GM06990 (cell line): ENCODE results near the gene CD3G.
"Not testable (repeated sequence)": the region's sequence is repeated elsewhere in the genome, so short reads cannot be mapped to it uniquely, and the experiment has no call there.

Experiments used
- DNase-seq: peaks from one replicate; pipeline ENCODE4 v3.0.0-alpha.2; 2011; ENCODE audit not compliant: insufficient read length; ENCODE audit errors: extremely low read depth
- H3K27me3 ChIP-seq: replicated peaks from 2 replicates; pipeline ENCODE4 v1.6.0; 2011; ENCODE audit warnings: low read length; ENCODE audit not compliant: control insufficient read depth, insufficient read depth
- H3K36me3 ChIP-seq: 2 replicates; pipeline ENCODE4 v1.5.1; 2011; ENCODE audit warnings: low read length; ENCODE audit not compliant: control insufficient read depth, insufficient read depth
- H3K4me3 ChIP-seq: replicated peaks from 2 replicates; pipeline ENCODE4 v1.5.1; 2011; ENCODE audit warnings: low read depth, mild to moderate bottlenecking, control low read depth, low read length
- TF ChIP-seq, protein P1 (sequence below): IDR thresholded peaks from 2 replicates; pipeline ENCODE4 v1.5.1; 2011; ENCODE audit warnings: low read length, control low read depth, mild to moderate bottlenecking, inconsistent platforms; ENCODE audit not compliant: insufficient read depth, poor library complexity, severe bottlenecking

CD3G gene

DNA sequence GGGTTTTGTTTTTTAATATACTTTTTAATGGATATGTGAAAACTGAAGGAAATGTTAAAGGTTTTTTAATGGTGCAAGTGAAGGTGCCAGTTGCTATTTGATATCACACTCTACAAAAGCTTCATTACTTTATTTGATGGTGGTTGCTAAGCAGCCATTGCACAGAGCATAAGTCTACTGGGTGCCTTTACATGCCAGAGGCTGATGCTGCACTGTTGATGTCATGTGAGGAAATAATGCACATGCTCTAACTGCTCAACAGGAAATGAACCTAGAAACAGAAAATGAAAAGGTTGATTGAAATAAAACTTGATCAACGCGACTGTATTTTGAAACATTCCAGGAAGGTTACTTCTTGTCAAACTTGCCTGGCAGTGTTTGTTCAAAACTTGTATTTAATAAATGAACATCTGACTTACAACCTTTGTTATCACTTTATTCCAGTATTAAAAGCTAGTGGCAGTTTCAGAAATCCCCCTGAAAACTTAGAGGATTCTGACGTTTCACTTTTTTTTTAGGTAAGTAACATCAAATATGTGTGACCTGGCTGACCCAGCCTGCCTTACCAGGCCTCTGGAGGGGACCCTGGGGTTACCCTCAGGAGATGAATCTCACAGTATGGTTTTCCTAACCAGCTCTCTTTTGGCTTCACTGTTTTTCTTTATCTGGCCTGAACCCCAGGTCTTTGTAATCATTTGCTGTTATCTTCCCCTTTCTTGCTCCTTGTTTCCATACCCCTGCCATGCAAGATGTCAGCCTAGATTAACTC is 54.8 kb downstream of the CD3G start:
- peaks cover 3% of the 10 kb centered on the region; the same call in 1 of the 2 replicates for H3K36me3 ChIP-seq
- TF ChIP-seq, protein P1, sequence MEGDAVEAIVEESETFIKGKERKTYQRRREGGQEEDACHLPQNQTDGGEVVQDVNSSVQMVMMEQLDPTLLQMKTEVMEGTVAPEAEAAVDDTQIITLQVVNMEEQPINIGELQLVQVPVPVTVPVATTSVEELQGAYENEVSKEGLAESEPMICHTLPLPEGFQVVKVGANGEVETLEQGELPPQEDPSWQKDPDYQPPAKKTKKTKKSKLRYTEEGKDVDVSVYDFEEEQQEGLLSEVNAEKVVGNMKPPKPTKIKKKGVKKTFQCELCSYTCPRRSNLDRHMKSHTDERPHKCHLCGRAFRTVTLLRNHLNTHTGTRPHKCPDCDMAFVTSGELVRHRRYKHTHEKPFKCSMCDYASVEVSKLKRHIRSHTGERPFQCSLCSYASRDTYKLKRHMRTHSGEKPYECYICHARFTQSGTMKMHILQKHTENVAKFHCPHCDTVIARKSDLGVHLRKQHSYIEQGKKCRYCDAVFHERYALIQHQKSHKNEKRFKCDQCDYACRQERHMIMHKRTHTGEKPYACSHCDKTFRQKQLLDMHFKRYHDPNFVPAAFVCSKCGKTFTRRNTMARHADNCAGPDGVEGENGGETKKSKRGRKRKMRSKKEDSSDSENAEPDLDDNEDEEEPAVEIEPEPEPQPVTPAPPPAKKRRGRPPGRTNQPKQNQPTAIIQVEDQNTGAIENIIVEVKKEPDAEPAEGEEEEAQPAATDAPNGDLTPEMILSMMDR = no peak
- no peaks in the 10 kb centered on the region for H3K27me3 ChIP-seq
- no peak overlapping the region for H3K4me3 ChIP-seq
- DNase-seq = no peak

DNA sequence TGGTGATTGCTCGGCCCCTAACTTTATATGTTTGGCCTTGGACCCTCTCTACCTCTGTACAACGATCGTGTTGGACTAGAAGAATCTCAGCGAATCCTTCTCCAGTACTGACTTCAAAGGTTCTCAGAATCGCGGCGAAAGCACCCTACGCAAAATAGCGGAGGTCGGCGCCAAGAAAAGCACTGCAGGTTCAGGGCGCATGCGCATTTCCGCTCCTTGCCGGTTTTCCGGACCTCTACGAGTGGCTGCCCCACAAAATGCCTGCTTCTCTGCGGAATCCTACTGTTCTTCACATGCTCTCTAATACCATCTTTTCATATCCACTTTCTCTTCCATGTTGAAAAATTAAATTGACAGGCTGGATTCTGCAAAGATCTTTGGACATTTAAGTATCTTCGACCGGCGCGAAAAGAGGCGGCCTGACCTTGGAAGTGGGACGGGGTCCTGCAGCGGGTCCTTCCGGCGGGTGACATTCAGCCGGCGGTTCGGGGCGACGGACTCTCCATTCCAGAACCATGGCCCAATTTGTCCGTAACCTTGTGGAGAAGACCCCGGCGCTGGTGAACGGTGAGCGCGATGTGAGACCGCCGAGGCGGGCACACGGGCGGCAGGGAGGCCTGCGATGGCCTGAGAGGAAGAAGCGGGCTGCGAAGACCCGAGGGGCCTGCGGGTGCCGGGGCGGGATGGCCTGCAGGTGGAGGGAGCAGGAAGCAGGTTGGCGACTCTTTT is 57.2 kb downstream of the CD3G start, which contains the start of gene ATP5MG:
ATP5MG (plus strand) TSS at position 456 of the 729 bp plus-strand sequence; CDS start at position 516, 60 bp downstream.
- no peaks in the 10 kb centered on the region; the same call in 1 of the 2 replicates for H3K36me3 ChIP-seq

DNA sequence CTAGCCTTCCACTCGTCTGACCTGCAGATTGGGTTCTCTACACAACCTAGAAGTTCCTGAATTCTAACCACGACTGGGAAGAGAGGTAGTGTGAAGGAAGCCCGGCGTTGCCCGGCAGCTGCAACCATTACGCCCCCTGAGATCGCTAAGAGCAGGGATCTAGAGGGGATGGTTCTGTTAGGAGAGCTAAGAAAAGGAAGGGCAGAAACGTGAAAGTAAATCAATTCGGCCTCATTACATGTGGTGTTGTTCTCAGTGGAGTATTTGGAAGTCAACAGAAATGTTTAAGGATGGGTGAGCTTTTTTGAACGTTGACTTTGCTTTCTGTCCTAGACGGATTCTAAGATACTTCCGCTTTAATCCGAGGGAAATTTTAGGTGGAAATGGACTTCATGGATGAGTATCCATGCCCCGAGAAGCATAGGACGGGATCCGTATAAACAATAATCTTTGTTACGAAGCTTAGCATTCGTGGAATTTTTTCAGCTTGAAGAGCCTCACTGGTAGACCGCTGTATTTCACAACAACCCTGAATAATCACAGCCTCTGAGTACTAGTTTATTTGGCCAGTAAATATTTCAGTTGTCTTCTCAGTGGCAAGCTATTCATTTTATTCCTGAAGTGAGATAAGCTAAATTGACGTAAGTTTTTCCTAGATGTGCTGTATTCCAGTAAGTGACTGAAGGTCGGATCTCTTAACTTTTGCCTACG is 57.9 kb downstream of the CD3G start:
- H3K27me3 ChIP-seq = no peaks in the 10 kb centered on the region
- H3K4me3 ChIP-seq = peak overlapping the region; percentile 83
- no peak for DNase-seq
- TF ChIP-seq, protein P1 = no peak
- peaks cover 1% of the 10 kb centered on the region; the same call in 1 of the 2 replicates for H3K36me3 ChIP-seq

More for the DNA sequence above, 57.2 kb downstream of the CD3G start, which contains the start of gene ATP5MG:
- no peaks in the 10 kb centered on the region for H3K27me3 ChIP-seq
- TF ChIP-seq, protein P1 = no peak
- H3K4me3 ChIP-seq = peak within 1 kb of the TSS; percentile 83
- DNase-seq = peak; percentile 90

DNA sequence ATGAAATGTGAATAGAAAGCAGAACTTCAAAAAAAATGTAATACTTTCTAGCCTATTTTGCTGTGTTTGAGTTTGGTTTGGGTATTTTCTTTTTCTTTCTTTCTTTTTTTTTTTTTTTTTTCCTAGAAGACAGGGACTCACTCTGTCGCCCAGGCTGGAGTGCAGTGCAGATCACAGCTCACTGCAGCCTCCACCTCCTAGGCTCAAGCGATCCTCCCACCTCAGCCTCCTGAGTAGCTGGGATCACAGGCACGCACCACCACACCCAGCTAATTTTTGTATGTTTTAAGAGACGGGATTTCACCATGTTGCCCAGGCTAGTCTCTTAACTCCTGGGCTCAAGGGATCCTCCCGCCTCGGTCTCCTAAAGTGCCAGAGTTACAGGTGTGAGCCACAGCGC is 58.5 kb downstream of the CD3G start:
- peak overlapping the region; percentile 83 for H3K4me3 ChIP-seq
- not testable (repeated sequence) for H3K36me3 ChIP-seq, DNase-seq, H3K27me3 ChIP-seq
